Neural cell (in vitro differentiated cells): Measurements from ENCODE around the gene ATP8B4. TPM values are rescaled to one million over a fixed set of nuclear protein-coding genes. Genes with fewer than 3 reads are reported as not detected.

Experiments
- H2AFZ ChIP-seq: fragments of 200-600, 300-800 bp; sonication (generic), shearing (Covaris generic); 2 replicates; pipeline ENCODE4 v1.6.0; 2014; ENCODE audit warnings: low read depth, mild to moderate bottlenecking, antibody characterized with exemption, low read length, moderate library complexity
- H3F3A ChIP-seq: fragments of 200-600 bp; shearing (Covaris generic); 2 replicates; pipeline ENCODE4 v1.6.1; 2016; ENCODE audit warnings: mild to moderate bottlenecking, moderate library complexity, mixed read lengths, antibody characterized with exemption, low read length; ENCODE audit not compliant: insufficient read depth, poor library complexity, severe bottlenecking
- H3K27ac ChIP-seq: fragments of 200-600, 300-800 bp; sonication (generic), shearing (Covaris generic); 2 replicates; pipeline ENCODE4 v1.5.1; 2014; ENCODE audit warnings: mild to moderate bottlenecking, low read length, moderate library complexity
- H3K27me3 ChIP-seq: fragments of 300-800, 200-600 bp; sonication (generic), shearing (Covaris generic); 2 replicates; pipeline ENCODE4 v1.6.0; 2014; ENCODE audit warnings: mild to moderate bottlenecking, low read depth, low read length, moderate library complexity; ENCODE audit not compliant: insufficient read depth
- H3K36me3 ChIP-seq: fragments of 300-800, 200-600 bp; sonication (generic), shearing (Covaris generic); 2 replicates; pipeline ENCODE4 v1.5.1; 2014; ENCODE audit warnings: mild to moderate bottlenecking, antibody characterized with exemption, low read length, moderate library complexity; ENCODE audit not compliant: insufficient read depth
- H3K4me2 ChIP-seq: fragments of 300-800, 200-600 bp; sonication (generic), shearing (Covaris generic); 2 replicates; pipeline ENCODE4 v1.6.0; 2014; ENCODE audit warnings: mild to moderate bottlenecking, low read length
- H3K4me3 ChIP-seq: fragments of 300-800, 200-600 bp; sonication (generic), shearing (Covaris generic); 2 replicates; pipeline ENCODE4 v1.5.1; 2014; ENCODE audit warnings: mild to moderate bottlenecking, low read length, moderate library complexity
- H3K79me2 ChIP-seq: fragments of 200-600 bp; shearing (Covaris generic); replicated peaks from 2 replicates; pipeline ENCODE4 v1.6.0; 2014; ENCODE audit warnings: mild to moderate bottlenecking, low read length, moderate library complexity; ENCODE audit not compliant: insufficient read depth
- H3K9ac ChIP-seq: fragments of 300-800, 200-600 bp; sonication (generic), shearing (Covaris generic); 2 replicates; pipeline ENCODE4 v1.6.1; 2016; ENCODE audit warnings: mild to moderate bottlenecking, low read length, mixed read lengths
- H3K9me2 ChIP-seq: fragments of 200-600 bp; shearing (Covaris generic); 2 replicates; pipeline ENCODE4 v1.6.1; 2016; ENCODE audit warnings: mild to moderate bottlenecking, low read length, mixed read lengths; ENCODE audit not compliant: insufficient read depth
- H3K9me3 ChIP-seq: fragments of 200-600, 300-800 bp; sonication (generic), shearing (Covaris generic); 2 replicates; pipeline ENCODE4 v1.6.1; 2016; ENCODE audit warnings: mild to moderate bottlenecking, mixed run types, low read length, moderate library complexity, mixed read lengths
- H4K20me1 ChIP-seq: fragments of 200-600 bp; shearing (Covaris generic); 2 replicates; pipeline ENCODE4 v1.6.1; 2016; ENCODE audit warnings: mild to moderate bottlenecking, mixed run types; ENCODE audit not compliant: insufficient read depth
- EP300 ChIP-seq: fragments of 450-650 bp; conservative IDR thresholded peaks from 2 replicates; pipeline ENCODE4 v1.6.1; 2014; ENCODE audit warnings: antibody characterized with exemption, mild to moderate bottlenecking, moderate library complexity; ENCODE audit not compliant: poor library complexity, severe bottlenecking
- EZH2 ChIP-seq: fragments of 200-600, 300-800 bp; shearing (Covaris generic), sonication (generic); IDR thresholded peaks from 2 replicates; pipeline ENCODE4 v1.6.1; 2014; ENCODE audit warnings: antibody characterized with exemption, low read length, borderline replicate concordance, mild to moderate bottlenecking; ENCODE audit not compliant: insufficient read depth, poor library complexity, severe bottlenecking
- MXI1 ChIP-seq: fragments of 450-650 bp; conservative IDR thresholded peaks from 2 replicates; pipeline ENCODE4 v1.6.1; 2014; ENCODE audit warnings: antibody characterized with exemption, mild to moderate bottlenecking; ENCODE audit not compliant: poor library complexity, severe bottlenecking
- POLR2AphosphoS5 ChIP-seq: IDR thresholded peaks from 2 replicates; pipeline ENCODE4 v1.6.1; 2012
- REST ChIP-seq: IDR thresholded peaks from 2 replicates; pipeline ENCODE4 v1.6.1; 2012; ENCODE audit warnings: borderline replicate concordance
- SMC3 ChIP-seq: fragments of 450-650 bp; conservative IDR thresholded peaks from 2 replicates; pipeline ENCODE4 v1.6.1; 2014; ENCODE audit warnings: antibody characterized with exemption, mild to moderate bottlenecking, moderate library complexity; ENCODE audit not compliant: poor library complexity
- TAF1 ChIP-seq: IDR thresholded peaks from 2 replicates; pipeline ENCODE4 v1.6.1; 2012; ENCODE audit warnings: low read depth
- polyA plus RNA-seq: library from polyadenylated mRNA; depleted of rRNA; stranded (reverse); fragments of >200 nt; gene quantifications from 2 replicates; pipeline ENCODE4 v1.2.3, GENCODE V29; 2014
- small RNA-seq, 3 experiments: library from RNA; depleted of rRNA; stranded (forward); fragments of <200 nt; gene quantifications; one replicate each; pipeline ENCODE3, GENCODE V24; 2012
- TF ChIP-seq, protein P1 (sequence below): fragments of 450-650 bp; IDR thresholded peaks from 2 replicates; pipeline ENCODE4 v1.5.1; 2014; ENCODE audit warnings: antibody characterized with exemption, mild to moderate bottlenecking, moderate library complexity; ENCODE audit not compliant: poor library complexity, severe bottlenecking

The ATP8B4 gene
- polyA plus RNA-seq, 1 donor from 2014 or later = 2.9 TPM

GRCh38 chr15:49809894-49810609 is 309.0 kb downstream of the ATP8B4 start:
- Histone ChIP-seq H3K4me3 (no peak overlapping the region), H4K20me1 (no peaks in the 10 kb centered on the region), H3K27me3 (no peaks in the 10 kb centered on the region), H3K9ac (no peak overlapping the region), H3K79me2 (no peaks in the 10 kb centered on the region), H3K4me2 (no peak overlapping the region), H3F3A (no peaks in the 10 kb centered on the region), H3K27ac (no peak overlapping the region), H3K9me2 (no peaks in the 10 kb centered on the region), H2AFZ (no peak overlapping the region), H3K9me3 (no peaks in the 10 kb centered on the region), H3K36me3 (no peaks in the 10 kb centered on the region)
- TF ChIP-seq POLR2AphosphoS5 (no peak), REST (no peak), EP300 (no peak), TAF1 (no peak), EZH2 (no peak), SMC3 (no peak), MXI1 (no peak)
- TF ChIP-seq, protein P1, sequence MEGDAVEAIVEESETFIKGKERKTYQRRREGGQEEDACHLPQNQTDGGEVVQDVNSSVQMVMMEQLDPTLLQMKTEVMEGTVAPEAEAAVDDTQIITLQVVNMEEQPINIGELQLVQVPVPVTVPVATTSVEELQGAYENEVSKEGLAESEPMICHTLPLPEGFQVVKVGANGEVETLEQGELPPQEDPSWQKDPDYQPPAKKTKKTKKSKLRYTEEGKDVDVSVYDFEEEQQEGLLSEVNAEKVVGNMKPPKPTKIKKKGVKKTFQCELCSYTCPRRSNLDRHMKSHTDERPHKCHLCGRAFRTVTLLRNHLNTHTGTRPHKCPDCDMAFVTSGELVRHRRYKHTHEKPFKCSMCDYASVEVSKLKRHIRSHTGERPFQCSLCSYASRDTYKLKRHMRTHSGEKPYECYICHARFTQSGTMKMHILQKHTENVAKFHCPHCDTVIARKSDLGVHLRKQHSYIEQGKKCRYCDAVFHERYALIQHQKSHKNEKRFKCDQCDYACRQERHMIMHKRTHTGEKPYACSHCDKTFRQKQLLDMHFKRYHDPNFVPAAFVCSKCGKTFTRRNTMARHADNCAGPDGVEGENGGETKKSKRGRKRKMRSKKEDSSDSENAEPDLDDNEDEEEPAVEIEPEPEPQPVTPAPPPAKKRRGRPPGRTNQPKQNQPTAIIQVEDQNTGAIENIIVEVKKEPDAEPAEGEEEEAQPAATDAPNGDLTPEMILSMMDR = no peak

GRCh38 chr15:49808341-49808740 is 310.7 kb downstream of the ATP8B4 start:
- Histone ChIP-seq H3K27me3 (no peaks in the 10 kb centered on the region), H3K9ac (no peak overlapping the region), H3K79me2 (no peaks in the 10 kb centered on the region), H3K36me3 (no peaks in the 10 kb centered on the region), H3F3A (no peaks in the 10 kb centered on the region), H3K27ac (no peak overlapping the region), H3K4me3 (no peak overlapping the region), H3K9me3 (no peaks in the 10 kb centered on the region), H4K20me1 (no peaks in the 10 kb centered on the region), H3K9me2 (no peaks in the 10 kb centered on the region), H3K4me2 (no peak overlapping the region), H2AFZ (no peak overlapping the region)
- no peak for TF ChIP-seq TAF1

Small RNA genes within 50 kb of the gene (small RNA-seq; reads per million reads assigned to genes)
- 0 reads per million in 3 experiments for gene RNA5SP394

Other genes starting within 250 kb of the ATP8B4 start
- 3.5 and 3.7 TPM in 2 replicates for gene SLC27A2, start 63.0 kb upstream of the ATP8B4 start, polyA plus RNA-seq
- gene HDC, start 146.5 kb upstream of the ATP8B4 start, polyA plus RNA-seq = 4.5 and 6.0 TPM in 2 replicates
- 20.6 and 34.1 TPM in 2 replicates for gene GABPB1, start 236.0 kb upstream of the ATP8B4 start, polyA plus RNA-seq